ENCODE measurements around the gene ZP3. TPM values are rescaled to one million over a fixed set of nuclear protein-coding genes. Genes with fewer than 3 reads are reported as not detected.
"Not testable (repeated sequence)": the region's sequence is repeated elsewhere in the genome, so short reads cannot be mapped to it uniquely, and the experiment has no call there.

ZP3 gene
- polyA plus RNA-seq, 4 donors = 1.7 to 16.2 (median 3.2) TPM

DNA sequence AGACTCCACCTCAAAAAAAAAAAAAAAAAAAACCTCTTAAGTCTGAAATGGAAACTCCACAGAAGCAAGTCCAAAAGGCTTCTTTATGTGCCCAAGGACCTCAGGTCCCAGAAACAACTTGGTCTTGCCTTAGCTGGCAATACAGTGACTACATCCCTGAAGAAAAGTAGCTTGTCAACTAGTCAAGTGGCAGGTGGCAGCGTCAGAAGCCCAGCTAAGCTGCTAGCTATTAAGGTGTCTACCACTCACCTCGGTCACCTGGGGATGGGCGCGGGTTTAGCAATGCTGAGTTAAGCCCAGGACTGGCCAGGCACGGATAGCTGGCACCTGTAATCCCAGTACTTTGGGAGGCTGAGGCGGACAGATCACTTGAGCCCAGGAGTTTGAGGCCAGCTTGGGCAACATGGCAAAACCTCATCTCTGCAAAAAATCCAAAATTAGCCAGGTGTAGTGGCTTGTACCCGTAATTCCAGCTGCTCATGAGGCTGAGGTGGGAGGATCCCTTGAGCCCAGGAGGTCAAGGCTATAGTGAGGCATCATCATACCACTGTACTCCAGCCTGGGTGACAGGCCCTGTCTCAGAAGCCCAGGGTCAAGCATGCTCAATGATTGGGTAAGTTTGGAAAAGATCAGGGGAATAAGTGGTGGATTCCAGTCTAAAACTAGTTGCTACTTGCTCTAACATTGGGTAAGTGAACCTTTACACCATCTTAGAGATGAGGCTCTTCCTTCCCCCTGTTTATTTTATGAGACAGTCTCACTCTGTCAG is 14.6 kb downstream of the ZP3 start:
- not testable (repeated sequence) for DNase-seq (ENCODE audit: low read depth in 4 of 4, low spot score in 2 of 4)

DNA sequence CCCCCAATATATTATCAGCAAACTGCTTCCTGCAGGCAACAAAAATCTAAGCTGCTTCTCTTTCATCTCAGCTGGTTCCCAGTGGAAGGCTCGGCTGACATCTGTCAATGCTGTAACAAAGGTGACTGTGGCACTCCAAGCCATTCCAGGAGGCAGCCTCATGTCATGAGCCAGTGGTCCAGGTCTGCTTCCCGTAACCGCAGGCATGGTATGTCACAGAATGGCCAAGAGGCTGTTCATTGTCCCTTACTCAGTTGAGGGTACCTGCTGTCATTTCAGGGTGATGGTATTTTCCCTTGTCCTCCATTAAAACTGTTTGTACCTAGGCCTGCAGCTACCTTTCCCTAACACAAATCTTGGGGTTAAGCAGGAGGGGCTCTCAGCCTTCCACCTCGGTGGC is 15.7 kb downstream of the ZP3 start:
- not testable (repeated sequence) for DNase-seq (ENCODE audit: low read depth in 4 of 4, low spot score in 2 of 4)

DNA sequence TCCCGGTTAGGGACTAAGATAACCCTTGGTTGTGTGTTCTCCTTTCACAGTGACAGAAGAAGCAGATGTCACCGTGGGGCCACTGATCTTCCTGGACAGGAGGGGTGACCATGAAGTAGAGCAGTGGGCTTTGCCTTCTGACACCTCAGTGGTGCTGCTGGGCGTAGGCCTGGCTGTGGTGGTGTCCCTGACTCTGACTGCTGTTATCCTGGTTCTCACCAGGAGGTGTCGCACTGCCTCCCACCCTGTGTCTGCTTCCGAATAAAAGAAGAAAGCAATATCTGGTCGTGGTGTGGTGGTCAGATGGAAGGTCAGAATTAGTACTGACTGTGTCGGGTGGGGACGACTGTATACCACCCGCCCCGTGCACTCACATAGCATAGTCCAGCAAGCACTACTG is 17.0 kb downstream of the ZP3 start:
- not testable (repeated sequence) for DNase-seq (ENCODE audit: low read depth in 4 of 4, low spot score in 2 of 4)

DNA sequence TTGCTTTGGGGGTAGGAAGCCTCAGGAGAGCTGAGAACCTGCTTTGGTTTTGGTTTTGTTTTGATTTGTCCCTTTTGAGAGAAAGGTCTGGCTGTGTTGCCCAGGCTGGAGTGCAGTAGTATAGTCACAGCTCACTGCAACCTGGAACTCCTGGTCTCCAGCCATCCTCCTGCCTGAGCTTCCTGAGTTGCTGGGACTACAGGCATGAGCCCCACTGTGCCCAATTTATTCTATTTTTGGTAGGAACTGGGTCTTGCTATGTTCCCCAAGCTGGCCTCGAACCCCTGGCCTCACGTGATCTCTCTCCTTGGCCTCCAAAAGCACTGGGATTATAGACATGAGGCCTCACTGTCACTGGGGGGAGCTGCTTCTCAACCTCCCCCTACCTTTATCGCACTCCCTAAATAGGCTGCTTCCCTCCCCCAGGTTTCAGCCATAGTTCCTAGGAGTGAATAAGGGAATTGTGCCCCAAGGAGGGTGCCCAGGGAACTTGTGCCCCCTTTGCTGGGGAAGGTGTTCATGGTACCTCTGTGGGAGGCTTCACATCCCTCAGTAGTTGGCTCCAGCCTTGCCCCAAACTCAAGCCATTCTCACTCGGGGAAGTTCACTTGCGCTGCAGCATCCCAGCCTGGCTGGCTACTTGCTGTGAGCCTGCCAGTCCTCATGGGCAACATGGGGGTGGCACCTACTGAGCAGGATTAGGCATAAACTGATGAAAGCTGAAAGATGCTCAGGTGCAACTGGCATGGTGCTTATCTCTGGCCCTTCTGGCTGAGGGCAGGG is 18.1 kb downstream of the ZP3 start:
- not testable (repeated sequence) for DNase-seq (ENCODE audit: low read depth in 4 of 4, low spot score in 2 of 4)

DNA sequence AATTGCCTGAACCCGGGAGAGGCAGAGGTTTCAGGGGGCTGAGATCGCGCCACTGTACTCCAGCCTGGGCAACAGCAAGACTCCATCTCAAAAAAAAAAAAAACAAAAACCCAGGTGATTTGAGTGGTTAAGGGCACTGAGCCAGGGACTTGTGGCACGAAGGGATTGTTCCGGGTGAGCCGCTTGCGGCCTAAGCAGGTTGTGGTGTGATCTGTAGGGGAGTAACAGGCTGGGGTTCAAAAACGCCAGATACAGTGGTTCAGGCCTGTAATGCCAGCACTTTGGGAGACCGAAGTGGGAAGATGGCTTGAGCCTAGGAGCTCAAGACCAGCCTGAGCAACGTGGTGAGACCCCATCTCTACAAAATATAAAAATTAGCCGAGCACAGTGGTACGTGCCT is 19.1 kb downstream of the ZP3 start:
- DNase-seq (ENCODE audit: low read depth in 4 of 4, low spot score in 2 of 4) = not testable (repeated sequence)

DNA sequence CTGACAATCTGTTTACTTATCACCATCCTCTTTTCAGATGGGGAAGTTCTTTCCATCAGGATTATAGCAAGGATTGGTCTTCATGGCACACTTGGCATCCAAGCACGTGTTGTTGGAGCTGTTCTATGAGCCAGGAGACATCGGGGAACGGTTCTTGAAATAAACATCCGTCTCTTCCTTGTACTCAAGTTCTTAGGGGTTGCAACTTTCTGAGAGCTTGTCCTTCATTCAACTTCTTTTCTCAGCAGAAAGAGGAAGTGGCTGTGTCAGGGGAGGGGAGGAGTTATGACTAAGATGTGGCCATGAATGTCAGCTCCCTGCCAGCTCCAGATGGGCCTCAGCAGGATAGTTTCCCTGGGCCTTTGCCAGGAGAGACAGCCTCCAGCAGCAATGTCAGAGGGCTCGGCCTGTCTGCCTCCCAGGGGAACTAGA is 20.8 kb downstream of the ZP3 start:
- DNase-seq (ENCODE audit: low read depth in 4 of 4, low spot score in 2 of 4) = not testable (repeated sequence)

DNA sequence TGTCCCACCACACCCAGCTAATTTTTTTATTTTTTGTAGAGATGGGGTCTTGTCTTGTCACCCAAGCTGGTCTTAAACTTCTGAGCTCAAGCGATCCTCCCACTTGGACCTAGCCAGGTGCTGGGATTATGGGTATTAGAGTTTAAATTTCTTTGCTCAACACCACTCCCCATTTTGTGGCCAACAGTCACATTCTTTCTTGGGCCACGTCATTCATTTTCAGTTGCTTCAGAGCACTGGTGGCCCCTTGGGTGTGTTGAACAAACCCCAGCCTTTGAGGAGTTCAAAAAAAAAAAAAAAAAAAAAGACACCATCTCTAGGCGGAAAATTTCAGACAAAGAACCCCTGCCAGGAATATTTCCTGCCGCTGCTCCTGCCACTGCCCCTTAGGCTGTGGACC is 32.3 kb downstream of the ZP3 start:
- DNase-seq (ENCODE audit: low read depth in 4 of 4, low spot score in 2 of 4) = not testable (repeated sequence)

DNA sequence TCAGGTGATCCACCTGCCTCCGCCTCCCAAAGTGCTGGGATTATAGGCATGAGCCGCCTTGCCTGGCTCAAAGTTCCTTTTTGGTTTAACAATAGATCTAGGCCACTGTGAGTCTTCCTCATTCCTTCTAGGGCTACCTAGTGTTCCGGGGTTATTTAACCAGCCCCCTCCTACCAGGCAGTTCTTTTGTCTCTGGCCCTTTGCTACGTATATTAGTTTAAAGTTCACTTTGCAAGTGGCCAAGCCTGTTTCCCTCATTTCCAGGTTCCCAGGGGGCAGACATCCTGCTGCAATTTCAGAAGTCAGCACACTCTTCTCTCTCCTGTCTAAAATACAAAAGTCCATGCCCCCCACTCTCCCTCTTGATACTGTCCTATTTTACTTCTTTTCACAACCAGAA is 33.8 kb downstream of the ZP3 start:
- DNase-seq (ENCODE audit: low read depth in 4 of 4, low spot score in 2 of 4) = not testable (repeated sequence)

DNA sequence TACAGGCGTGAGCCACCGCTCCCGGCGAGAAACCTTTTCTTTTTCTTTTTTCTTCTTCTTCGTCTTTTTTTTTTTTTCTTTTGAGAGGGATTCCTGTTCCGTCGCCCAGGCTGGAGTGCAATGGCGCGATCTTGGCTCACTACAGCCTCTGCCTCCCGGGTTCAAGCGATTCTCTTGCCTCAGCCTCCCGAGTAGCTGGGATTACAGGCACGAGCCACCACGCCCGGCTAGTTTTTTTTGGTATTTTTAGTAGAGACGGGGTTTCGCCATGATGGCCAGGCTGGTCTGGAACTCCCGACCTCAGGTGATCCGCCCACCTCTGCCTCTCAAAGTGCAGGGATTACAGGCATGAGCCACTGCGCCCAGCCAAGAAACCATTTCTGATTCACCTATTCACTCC is 36.0 kb downstream of the ZP3 start:
- DNase-seq (ENCODE audit: low read depth in 4 of 4, low spot score in 2 of 4) = not testable (repeated sequence)

DNA sequence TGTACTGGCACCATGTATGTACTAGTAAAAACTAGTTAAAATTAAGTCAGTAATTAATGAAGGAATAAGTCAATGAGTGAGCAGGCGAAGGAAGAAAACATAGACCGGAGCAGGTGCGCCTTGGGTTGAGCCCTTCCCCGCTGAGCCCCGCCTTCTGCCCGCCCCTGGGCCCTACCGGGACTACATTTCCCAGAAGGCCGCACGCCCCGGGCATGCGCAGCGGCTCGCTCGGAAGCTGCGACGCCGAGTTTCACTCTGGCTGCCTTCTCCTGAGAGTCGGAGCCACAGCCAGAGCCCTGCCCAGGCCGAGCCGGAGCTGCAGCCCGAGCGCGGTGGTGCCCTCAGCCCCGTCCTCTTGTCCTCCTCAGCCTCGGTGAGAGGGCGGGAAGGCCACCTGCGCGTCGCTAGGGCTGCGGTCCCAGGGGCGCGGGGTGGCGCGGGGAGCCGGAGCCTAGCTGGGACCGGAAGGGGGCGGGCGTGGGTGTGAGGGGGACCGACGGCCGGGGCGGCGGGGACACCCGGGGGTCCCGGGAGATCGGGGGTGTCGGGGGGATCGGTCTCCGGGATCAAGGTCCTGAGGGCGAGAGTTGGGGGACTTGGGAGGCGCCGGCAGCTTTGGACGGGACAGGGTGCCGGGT is 36.8 kb downstream of the ZP3 start, which contains the start of gene DTX2:
Gene DTX2, plus strand, starts transcription at position 246 of the 638 bp plus-strand sequence. CDS start 18,801 bp downstream, outside the sequence.
- DNase-seq (ENCODE audit: low read depth in 4 of 4, low spot score in 2 of 4) = not testable (repeated sequence)

DNA sequence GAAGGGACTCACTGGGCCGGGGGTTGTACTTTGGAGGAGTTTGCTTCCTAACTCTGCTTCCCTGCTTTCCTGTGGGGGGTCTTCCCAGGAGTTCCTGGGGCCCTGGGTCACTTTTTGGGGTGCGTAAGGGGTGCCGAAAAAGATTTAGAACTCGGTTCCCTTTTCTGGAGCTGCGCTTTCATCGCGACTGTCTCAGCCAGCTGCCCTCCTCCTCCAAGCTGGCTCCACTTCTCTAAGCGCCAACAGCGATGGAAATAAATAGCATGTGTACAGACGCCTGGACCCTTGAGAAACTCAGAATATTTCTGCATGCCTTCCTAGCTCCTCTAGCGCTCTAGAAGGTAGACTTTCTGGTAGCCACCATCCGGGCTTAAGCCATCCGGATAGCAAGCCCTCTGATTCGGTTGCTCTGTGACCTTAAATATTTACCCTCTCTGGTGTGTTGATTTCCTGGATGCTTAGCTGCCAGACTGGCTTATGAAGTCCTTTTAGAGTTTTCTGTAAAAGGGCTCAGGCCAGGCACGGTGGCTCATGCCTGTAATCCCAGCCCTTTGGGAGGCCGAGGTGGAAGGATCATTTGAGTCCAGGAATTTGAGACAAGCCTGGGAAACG is 37.6 kb downstream of the ZP3 start:
- not testable (repeated sequence) for DNase-seq (ENCODE audit: low read depth in 4 of 4, low spot score in 2 of 4)

DNA sequence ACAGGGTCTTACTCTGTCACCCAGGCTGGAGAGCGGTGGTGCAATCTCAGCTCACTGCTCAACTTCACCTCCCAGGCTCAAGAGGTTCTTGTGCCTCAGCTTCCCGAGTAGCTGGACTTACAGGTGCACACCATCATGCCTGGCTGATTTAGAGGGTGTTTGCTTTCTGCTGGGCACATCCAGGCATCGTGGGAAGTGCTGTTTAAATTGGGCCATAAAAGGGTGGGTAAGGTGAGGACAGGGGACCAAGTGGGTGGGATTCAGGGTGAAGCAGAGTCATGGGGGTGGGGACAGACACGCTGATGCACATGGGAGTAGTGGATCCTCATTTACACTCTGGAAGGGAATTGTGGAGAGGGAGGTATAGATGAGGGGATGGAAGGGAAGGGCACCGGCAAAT is 40.2 kb downstream of the ZP3 start:
- not testable (repeated sequence) for DNase-seq (ENCODE audit: low read depth in 4 of 4, low spot score in 2 of 4)

DNA sequence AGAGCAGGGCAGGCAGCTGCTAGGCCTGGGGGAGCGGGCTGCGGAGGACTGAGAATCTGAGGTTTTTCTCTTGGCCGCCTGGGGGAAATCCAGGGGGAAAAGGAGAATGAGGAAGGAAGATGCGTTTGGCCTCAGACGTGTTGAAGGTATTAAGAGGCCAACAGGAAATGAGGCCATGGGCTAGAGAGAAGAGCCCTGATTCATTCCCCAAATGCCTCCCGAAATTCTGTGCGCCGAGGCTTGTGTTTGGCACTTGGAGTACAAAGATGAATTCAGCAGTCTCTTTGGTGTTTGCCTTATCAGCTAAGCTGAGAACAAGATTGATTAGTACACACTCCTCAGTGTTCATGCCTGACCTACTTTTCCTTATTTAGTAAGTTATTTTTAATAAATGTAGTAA is 41.2 kb downstream of the ZP3 start:
- DNase-seq (ENCODE audit: low read depth in 4 of 4, low spot score in 2 of 4) = not testable (repeated sequence)

DNA sequence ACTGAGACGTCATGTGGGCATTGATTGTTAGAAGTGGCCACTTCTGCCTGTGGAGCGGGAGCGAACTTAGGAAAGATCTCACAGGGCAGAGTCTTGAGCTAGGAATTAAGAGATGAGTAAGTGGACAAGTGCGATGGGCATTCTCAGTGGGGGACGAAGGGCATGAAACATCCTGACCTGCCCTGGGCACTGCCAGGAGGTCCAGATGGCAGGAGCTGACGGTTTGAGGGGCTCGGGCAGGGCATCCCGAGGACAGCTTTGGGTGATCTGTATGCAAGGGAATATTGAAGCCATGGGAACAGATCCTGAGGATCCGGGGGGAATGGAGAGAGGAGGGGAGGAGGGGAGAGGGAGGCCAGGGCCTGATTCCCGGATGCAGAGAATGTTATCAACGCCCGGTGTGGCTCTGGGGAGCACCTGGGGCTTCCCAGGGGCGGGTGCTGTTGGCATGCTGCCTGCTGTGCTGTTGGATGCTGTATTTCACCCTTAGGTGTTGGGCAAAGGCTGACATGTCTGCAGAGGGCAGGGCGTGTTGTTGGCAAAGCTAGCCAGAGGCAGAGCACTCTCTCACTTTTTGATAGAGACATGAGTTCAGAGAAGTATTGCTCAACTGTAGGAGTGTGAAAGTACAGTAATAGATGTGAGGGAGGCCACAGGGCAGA is 43.1 kb downstream of the ZP3 start:
- not testable (repeated sequence) for DNase-seq (ENCODE audit: low read depth in 4 of 4, low spot score in 2 of 4)

DNA sequence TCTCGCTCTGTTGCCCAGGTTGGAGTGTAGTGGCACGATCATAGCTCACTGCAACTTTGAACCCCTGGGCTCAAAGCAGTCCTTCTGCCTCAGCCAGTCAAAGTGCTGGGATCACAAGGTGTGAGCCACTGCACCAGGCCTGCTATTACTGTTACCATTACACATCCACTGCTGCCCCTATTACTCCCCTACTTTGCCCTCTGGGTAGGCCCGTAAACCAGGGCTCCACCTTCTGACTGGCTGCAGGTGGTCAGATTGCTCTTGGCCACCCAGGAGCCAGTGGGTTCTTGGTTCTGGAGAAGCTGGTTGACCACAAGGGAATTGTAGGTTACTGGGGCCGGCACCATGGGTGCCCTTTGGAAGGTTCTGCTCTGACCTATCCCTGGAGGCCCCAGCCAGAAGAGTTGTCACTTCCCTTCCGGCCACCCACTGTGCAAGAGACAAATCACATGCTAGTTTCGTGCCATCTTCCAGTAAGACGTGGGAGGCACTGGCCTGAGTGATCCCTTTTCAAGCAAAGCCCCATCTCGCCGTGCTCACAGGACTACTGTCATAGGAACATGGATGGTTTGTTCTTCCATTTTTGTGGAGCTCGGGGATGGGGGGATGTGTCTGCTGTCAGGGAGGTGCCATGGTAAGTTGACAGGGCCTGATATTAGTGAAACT is 46.9 kb downstream of the ZP3 start:
- DNase-seq (ENCODE audit: low read depth in 4 of 4, low spot score in 2 of 4) = not testable (repeated sequence)

DNA sequence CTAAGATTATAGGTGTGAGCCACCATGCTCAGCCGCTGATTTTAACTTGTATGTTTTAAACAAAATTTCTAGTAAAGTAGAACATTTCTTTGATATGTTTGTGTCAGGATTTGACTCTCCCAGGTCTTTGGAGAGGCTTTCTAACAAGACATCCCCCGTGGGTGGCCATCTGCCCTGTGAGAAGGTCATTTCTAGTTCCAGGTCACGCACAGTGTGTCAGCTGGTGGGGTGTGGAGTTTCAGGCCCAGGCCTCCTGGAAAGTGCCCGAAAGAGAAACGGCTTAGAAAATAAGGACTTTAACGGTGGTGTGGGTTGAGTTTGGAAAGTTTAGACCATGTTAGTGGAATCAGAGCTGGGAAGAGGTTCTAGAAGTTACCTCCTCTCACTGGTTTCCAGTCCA is 48.3 kb downstream of the ZP3 start:
- DNase-seq (ENCODE audit: low read depth in 4 of 4, low spot score in 2 of 4) = not testable (repeated sequence)

DNA sequence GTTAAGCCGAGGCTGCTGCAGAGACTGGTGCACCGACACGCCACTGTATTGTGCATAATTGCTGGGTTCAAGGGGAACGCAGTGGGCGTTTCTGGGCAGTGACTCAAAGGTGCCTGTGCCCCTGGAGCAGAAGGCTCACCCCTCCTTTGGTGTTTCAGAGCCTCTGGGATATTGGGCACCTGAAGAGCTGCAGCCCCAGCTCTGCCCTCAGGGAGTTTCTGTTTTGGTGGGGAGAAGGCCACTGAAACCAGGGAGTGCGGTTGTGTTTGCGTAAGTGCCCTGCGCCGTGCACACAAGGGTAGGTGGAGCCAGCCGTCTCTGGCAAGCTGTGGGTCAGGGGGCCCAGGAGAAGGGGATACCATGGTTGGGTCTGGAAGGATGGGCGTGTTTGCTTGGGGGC is 51.5 kb downstream of the ZP3 start:
- DNase-seq (ENCODE audit: low read depth in 4 of 4, low spot score in 2 of 4) = not testable (repeated sequence)

DNA sequence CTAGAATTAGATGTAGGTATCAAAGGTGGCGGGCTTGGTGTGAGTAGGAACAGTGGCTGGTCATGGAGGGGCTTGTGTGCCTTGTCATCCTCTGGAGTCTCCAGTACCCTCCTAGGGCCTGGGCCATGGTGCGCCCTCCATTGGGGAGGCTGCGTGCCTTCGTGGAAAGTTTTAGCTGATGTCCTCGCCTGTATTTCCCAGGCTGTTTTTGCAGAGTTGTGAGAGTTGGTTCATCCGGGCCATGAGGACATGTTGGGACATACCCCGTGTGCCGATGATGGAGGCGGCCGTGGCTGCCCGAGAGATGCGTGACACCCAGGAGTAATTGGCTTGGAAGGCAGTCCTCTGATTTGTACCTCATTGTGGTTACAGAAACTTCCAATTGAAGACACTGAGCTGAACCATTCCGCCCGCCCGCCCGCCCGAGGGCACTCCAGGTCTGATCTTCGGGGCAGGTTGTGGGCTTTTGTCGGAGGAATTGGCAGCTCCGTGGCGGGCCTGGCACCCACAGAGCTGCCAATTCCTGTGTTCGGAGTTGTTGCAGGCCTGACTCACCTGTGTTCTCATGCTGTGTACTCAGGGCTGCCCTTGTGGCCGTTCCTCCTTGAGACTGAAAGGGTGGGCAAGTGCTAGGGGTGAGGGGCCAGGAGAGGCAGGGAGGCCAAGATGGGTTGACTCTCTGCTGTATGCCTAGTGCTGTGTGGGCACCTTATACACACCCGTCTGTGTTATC is 52.2 kb downstream of the ZP3 start:
- not testable (repeated sequence) for DNase-seq (ENCODE audit: low read depth in 4 of 4, low spot score in 2 of 4)

DNA sequence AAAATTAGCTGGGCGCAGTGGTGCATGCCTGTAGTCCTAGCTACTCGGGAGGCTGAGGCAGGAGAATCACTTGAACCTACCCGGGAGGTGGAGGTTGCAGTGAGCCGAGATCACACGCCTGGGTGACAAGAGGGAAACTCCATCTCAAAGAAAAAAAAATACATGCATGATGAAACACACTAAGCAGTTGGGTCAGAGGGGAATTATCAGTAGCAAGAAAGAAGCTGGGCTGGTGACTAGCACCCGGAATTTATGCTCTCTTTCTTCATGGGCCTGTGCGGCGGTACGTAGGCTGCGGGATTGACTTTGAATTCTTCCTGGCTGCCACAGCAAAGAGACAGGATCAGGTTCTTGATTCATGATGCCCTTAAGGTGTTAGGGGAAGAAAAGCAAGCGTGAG is 54.9 kb downstream of the ZP3 start:
- not testable (repeated sequence) for DNase-seq (ENCODE audit: low read depth in 4 of 4, low spot score in 2 of 4)
